ENCODE measurements around the gene TSPAN19. TPM values are rescaled to one million over a fixed set of nuclear protein-coding genes. Genes with fewer than 3 reads are reported as not detected.

Gene TSPAN19
- polyA plus RNA-seq, 1 donor (not counting 4 experiments of a cell fraction or from before 2014, with no cell fraction given): 0.05 TPM

DNA sequence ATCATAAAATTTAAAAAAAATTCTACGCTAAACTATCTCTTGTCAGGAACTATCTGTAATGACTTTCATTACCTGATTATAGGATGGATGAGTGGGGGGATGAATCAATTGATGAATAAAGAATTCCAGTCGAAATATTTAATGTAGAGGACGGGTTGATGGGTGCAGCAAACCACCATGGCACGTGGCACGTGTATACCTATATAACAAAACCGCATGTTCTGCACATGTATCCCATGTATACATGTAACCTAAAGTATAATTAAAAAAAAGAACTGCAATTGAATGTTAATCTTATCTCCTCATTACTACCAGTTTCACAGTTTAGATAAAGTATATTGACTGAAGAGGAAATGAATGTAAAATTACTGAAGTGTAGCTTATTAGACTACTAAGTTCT is 23.5 kb upstream of the TSPAN19 start:
- Histone ChIP-seq H3K9me1 (ENCODE audit: control insufficient read depth, extremely low read depth, insufficient read depth, low read length) (no peaks in the 10 kb centered on the region), H4K20me1 (ENCODE audit: control insufficient read depth, extremely low read depth, insufficient read depth, low read length) (no peaks in the 10 kb centered on the region), H3K4me3 (ENCODE audit: control insufficient read depth in 2 of 3, extremely low read depth in 1 of 3, insufficient read depth in 2 of 3, low read depth in 1 of 3, low read length in 3 of 3) (no peak overlapping the region), H3K9me3 (ENCODE audit: control insufficient read depth, low read depth, low read length) (no peaks in the 10 kb centered on the region), H3K9ac (ENCODE audit: control insufficient read depth, extremely low read depth, insufficient read depth, low read length) (no peak overlapping the region), H2AFZ (ENCODE audit: control insufficient read depth, low read length) (no peak overlapping the region), H3K4me2 (ENCODE audit: control insufficient read depth, extremely low read depth, insufficient read depth, low read depth, low read length) (no peak overlapping the region), H3K79me2 (ENCODE audit: control insufficient read depth, insufficient read depth, low read length) (no peaks in the 10 kb centered on the region), H3K27ac (ENCODE audit: control insufficient read depth, insufficient read depth, low read length) (no peak overlapping the region), H3K36me3 (ENCODE audit: control insufficient read depth in 2 of 2, extremely low read depth in 1 of 2, insufficient read depth in 2 of 2, low read length in 2 of 2) (no peaks in the 10 kb centered on the region), H3K27me3 (ENCODE audit: control insufficient read depth, extremely low read depth, insufficient read depth, low read length) (no peaks in the 10 kb centered on the region), H3K4me1 (ENCODE audit: control insufficient read depth, extremely low read depth, insufficient read depth, low read length) (no peaks in the 10 kb centered on the region)
- dilution Hi-C loops (cut with MboI; ENCODE audit: extremely low pct_ligation_motif_present, low sequenced_read_pairs): no loop called here
- FAIRE-seq (no peak), DNase-seq (ENCODE audit: low read depth, low spot score) (no peak)
- TF ChIP-seq, protein P1, sequence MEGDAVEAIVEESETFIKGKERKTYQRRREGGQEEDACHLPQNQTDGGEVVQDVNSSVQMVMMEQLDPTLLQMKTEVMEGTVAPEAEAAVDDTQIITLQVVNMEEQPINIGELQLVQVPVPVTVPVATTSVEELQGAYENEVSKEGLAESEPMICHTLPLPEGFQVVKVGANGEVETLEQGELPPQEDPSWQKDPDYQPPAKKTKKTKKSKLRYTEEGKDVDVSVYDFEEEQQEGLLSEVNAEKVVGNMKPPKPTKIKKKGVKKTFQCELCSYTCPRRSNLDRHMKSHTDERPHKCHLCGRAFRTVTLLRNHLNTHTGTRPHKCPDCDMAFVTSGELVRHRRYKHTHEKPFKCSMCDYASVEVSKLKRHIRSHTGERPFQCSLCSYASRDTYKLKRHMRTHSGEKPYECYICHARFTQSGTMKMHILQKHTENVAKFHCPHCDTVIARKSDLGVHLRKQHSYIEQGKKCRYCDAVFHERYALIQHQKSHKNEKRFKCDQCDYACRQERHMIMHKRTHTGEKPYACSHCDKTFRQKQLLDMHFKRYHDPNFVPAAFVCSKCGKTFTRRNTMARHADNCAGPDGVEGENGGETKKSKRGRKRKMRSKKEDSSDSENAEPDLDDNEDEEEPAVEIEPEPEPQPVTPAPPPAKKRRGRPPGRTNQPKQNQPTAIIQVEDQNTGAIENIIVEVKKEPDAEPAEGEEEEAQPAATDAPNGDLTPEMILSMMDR (optimal IDR thresholded peaks at IDR 0.05 in 1 of 3, IDR thresholded peaks at IDR 0.05 in 1 of 3, conservative IDR thresholded peaks at IDR 0.05 in 1 of 3; ENCODE audit: extremely low read depth in 1 of 3, insufficient read depth in 2 of 3, low read length in 3 of 3): no peak
- TF ChIP-seq EZH2 (IDR thresholded peaks at IDR 0.05; ENCODE audit: low read length): no peak

DNA sequence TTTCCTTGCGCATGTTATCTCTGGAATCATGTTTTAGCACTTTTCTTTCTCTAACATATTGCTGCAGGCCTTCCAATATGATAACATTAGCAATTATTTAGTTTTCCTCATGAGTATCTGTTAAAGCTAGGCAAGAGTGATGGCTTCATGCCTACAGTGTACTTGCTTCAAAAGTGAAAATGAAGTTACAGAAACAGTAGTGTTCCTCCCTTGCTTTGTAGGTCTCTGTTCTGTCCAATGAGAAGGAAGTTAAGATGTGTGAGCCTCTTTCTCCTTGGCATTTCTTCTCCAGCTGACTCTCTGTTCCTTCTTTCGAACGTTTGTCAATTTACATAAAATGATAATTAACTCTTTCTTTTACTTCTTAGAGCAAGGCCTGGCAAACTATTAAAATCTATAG is 22.3 kb upstream of the TSPAN19 start:
- H3K9me1 ChIP-seq (ENCODE audit: control insufficient read depth, extremely low read depth, insufficient read depth, low read length): no peaks in the 10 kb centered on the region
- no peak overlapping the region for H3K9ac ChIP-seq (ENCODE audit: control insufficient read depth, extremely low read depth, insufficient read depth, low read length)
- dilution Hi-C loops (cut with MboI; ENCODE audit: extremely low pct_ligation_motif_present, low sequenced_read_pairs): no loop called here
- H3K27me3 ChIP-seq (ENCODE audit: control insufficient read depth, extremely low read depth, insufficient read depth, low read length): no peaks in the 10 kb centered on the region
- FAIRE-seq: no peak
- H3K4me1 ChIP-seq (ENCODE audit: control insufficient read depth, extremely low read depth, insufficient read depth, low read length): no peaks in the 10 kb centered on the region
- no peaks in the 10 kb centered on the region for H3K79me2 ChIP-seq (ENCODE audit: control insufficient read depth, insufficient read depth, low read length)
- H3K4me2 ChIP-seq (ENCODE audit: control insufficient read depth, extremely low read depth, insufficient read depth, low read depth, low read length): no peak overlapping the region
- H2AFZ ChIP-seq (ENCODE audit: control insufficient read depth, low read length): peak overlapping the region; percentile 40
- TF ChIP-seq EZH2 (IDR thresholded peaks at IDR 0.05; ENCODE audit: low read length): no peak
- TF ChIP-seq, protein P1 (optimal IDR thresholded peaks at IDR 0.05 in 1 of 3, IDR thresholded peaks at IDR 0.05 in 1 of 3, conservative IDR thresholded peaks at IDR 0.05 in 1 of 3; ENCODE audit: extremely low read depth in 1 of 3, insufficient read depth in 2 of 3, low read length in 3 of 3): no peak
- no peaks in the 10 kb centered on the region for H4K20me1 ChIP-seq (ENCODE audit: control insufficient read depth, extremely low read depth, insufficient read depth, low read length)
- H3K27ac ChIP-seq (ENCODE audit: control insufficient read depth, insufficient read depth, low read length): no peak overlapping the region
- no peaks in the 10 kb centered on the region for H3K36me3 ChIP-seq (ENCODE audit: control insufficient read depth in 2 of 2, extremely low read depth in 1 of 2, insufficient read depth in 2 of 2, low read length in 2 of 2)
- no peaks in the 10 kb centered on the region for H3K9me3 ChIP-seq (ENCODE audit: control insufficient read depth, low read depth, low read length)
- DNase-seq (ENCODE audit: low read depth, low spot score): no peak
- no peak overlapping the region for H3K4me3 ChIP-seq (ENCODE audit: control insufficient read depth in 2 of 3, extremely low read depth in 1 of 3, insufficient read depth in 2 of 3, low read depth in 1 of 3, low read length in 3 of 3)

All from keratinocyte (primary cell).